ENCODE measurements around the gene CRABP1. TPM values are rescaled to one million over a fixed set of nuclear protein-coding genes. Genes with fewer than 3 reads are reported as not detected.

CRABP1 gene
- total and polyA plus RNA-seq, 10 of the 15 experiments (the other 5 are each of a cell fraction or from before 2014, with no cell fraction given): 0.21 to 0.41 TPM; not detected in 8

DNA sequence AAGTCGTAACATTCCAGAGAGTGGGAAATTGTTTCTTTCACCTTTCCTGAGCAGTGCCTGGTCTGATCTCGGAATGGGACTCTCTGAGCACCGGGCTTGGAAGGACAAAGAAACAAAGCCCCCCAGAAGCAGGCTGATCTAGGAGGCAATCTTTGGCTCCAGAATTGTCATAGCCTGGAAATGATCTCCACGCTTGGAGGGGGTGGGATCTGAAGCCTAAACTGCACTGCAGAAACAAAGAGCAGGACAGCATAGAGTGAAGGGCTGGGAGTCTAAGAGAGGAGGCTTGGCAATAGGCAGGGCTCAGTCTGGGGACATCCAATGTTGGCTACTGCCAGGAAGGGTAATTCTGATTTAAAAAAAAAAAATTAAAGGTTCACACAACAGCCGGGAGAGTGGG is 1.9 kb downstream of the CRABP1 start:
- Histone ChIP-seq H3K9ac (ENCODE audit: control insufficient read depth, insufficient read depth, low read length) (no peak overlapping the region), H3K27ac (ENCODE audit: control insufficient read depth, insufficient read depth) (no peak overlapping the region), H3K4me1 (ENCODE audit: control insufficient read depth, insufficient read depth, low read length) (no peaks in the 10 kb centered on the region), H3K27me3 (replicated peaks in 1 of 2; ENCODE audit: control insufficient read depth in 2 of 2, insufficient read depth in 2 of 2, low read length in 1 of 2) (peaks cover 11 to 14% of the 10 kb centered on the region in 2 experiments), H3K4me3 (no peak overlapping the region), H3K79me2 (ENCODE audit: control insufficient read depth, insufficient read depth, low read length) (no peaks in the 10 kb centered on the region), H3K4me2 (ENCODE audit: control insufficient read depth, insufficient read depth) (no peak overlapping the region), H2AFZ (ENCODE audit: control insufficient read depth, low read depth, low read length) (no peak overlapping the region), H3K9me3 (replicated peaks; ENCODE audit: control insufficient read depth, insufficient read depth, low read length) (no peaks in the 10 kb centered on the region), H3K36me3 (ENCODE audit: control insufficient read depth in 2 of 2, insufficient read depth in 2 of 2, low read length in 1 of 2) (no peaks in the 10 kb centered on the region), H4K20me1 (ENCODE audit: control insufficient read depth, insufficient read depth) (no peaks in the 10 kb centered on the region)
- POLR2A ChIA-PET: no interaction called here
- in situ Hi-C loops (cut with MboI) (no loop called here), intact Hi-C loops (cut with micrococcal nuclease; ENCODE audit: unreplicated experiment) (no loop called here)
- CTCF ChIA-PET: no interaction called here
- SMC1A ChIA-PET (ENCODE audit: uncharacterized antibody, unreplicated experiment): no interaction called here
- 15% methylated on average over 5 of the region's 5 CpGs for WGBS (ENCODE audit: insufficient coverage, insufficient replicate concordance, low lambda C conversion rate, missing lambda C conversion rate)
- TF ChIP-seq LARP7 (IDR thresholded peaks at IDR 0.05) (no peak), TCF3 (IDR thresholded peaks at IDR 0.05; ENCODE audit: borderline replicate concordance, insufficient read depth, low read depth, low read length) (no peak), SIN3A (IDR thresholded peaks at IDR 0.05; ENCODE audit: low read depth, low read length) (no peak), IKZF2 (IDR thresholded peaks at IDR 0.05) (no peak), IRF3 (IDR thresholded peaks at IDR 0.05) (no peak), POLR2A (IDR thresholded peaks at IDR 0.05; ENCODE audit: low read depth, low read length) (no peak), E4F1 (IDR thresholded peaks at IDR 0.05; ENCODE audit: borderline replicate concordance, partially characterized antibody) (no peak), JUNB (IDR thresholded peaks at IDR 0.05) (no peak), ZNF384 (IDR thresholded peaks at IDR 0.05; ENCODE audit: borderline replicate concordance, low read depth, low read length) (no peak)
- TF ChIP-seq, protein P1, sequence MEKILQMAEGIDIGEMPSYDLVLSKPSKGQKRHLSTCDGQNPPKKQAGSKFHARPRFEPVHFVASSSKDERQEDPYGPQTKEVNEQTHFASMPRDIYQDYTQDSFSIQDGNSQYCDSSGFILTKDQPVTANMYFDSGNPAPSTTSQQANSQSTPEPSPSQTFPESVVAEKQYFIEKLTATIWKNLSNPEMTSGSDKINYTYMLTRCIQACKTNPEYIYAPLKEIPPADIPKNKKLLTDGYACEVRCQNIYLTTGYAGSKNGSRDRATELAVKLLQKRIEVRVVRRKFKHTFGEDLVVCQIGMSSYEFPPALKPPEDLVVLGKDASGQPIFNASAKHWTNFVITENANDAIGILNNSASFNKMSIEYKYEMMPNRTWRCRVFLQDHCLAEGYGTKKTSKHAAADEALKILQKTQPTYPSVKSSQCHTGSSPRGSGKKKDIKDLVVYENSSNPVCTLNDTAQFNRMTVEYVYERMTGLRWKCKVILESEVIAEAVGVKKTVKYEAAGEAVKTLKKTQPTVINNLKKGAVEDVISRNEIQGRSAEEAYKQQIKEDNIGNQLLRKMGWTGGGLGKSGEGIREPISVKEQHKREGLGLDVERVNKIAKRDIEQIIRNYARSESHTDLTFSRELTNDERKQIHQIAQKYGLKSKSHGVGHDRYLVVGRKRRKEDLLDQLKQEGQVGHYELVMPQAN (conservative IDR thresholded peaks at IDR 0.05): no peak
- TF ChIP-seq, protein P2, sequence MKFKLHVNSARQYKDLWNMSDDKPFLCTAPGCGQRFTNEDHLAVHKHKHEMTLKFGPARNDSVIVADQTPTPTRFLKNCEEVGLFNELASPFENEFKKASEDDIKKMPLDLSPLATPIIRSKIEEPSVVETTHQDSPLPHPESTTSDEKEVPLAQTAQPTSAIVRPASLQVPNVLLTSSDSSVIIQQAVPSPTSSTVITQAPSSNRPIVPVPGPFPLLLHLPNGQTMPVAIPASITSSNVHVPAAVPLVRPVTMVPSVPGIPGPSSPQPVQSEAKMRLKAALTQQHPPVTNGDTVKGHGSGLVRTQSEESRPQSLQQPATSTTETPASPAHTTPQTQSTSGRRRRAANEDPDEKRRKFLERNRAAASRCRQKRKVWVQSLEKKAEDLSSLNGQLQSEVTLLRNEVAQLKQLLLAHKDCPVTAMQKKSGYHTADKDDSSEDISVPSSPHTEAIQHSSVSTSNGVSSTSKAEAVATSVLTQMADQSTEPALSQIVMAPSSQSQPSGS (IDR thresholded peaks at IDR 0.05; ENCODE audit: low read length): no peak
- TF ChIP-seq, protein P3, sequence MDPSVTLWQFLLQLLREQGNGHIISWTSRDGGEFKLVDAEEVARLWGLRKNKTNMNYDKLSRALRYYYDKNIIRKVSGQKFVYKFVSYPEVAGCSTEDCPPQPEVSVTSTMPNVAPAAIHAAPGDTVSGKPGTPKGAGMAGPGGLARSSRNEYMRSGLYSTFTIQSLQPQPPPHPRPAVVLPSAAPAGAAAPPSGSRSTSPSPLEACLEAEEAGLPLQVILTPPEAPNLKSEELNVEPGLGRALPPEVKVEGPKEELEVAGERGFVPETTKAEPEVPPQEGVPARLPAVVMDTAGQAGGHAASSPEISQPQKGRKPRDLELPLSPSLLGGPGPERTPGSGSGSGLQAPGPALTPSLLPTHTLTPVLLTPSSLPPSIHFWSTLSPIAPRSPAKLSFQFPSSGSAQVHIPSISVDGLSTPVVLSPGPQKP (IDR thresholded peaks at IDR 0.05; ENCODE audit: low read depth, low read length): no peak
- DNase-seq (ENCODE audit: low read depth, low spot score) (no peak), FAIRE-seq (no peak), ATAC-seq (no peak)
- BruUV-seq (replicated peaks): no TSS peak
- RAD21 ChIA-PET (ENCODE audit: unreplicated experiment): no interaction called here

Data from GM12878 (cell line).